ENCODE results near the gene CMTM2. TPM values are rescaled to one million over a fixed set of nuclear protein-coding genes. Genes with fewer than 3 reads are reported as not detected.
"Not testable (repeated sequence)": the region's sequence is repeated elsewhere in the genome, so short reads cannot be mapped to it uniquely, and the experiment has no call there.

CMTM2 gene
- total and polyA plus RNA-seq, 12 donors = 0.33 to 0.95 (median 0.63) TPM; not detected in 8

GRCh38 chr16:66562986-66563385 is 16.3 kb upstream of the CMTM2 start:
- Histone ChIP-seq H3K36me3 (peaks cover 0 to 99% (median 0%) of the 10 kb centered on the region in 9 donors), H3K27me3 (no peaks in the 10 kb centered on the region), H3K9me3 (peaks cover 0 to 4% (median 0%) of the 10 kb centered on the region in 11 donors), H3K4me3 (no peak overlapping the region), H3K4me1 (peaks cover 0 to 37% (median 0%) of the 10 kb centered on the region in 9 donors), H3K27ac (no peak overlapping the region)
- intact Hi-C loops (cut with DNase I) = no loop called here
- ATAC-seq (no peak), DNase-seq (no peak)
- WGBS, 2 donors = 95 to 100% methylated on average over 2 of the region's 2 CpGs
- TF ChIP-seq, protein P1, sequence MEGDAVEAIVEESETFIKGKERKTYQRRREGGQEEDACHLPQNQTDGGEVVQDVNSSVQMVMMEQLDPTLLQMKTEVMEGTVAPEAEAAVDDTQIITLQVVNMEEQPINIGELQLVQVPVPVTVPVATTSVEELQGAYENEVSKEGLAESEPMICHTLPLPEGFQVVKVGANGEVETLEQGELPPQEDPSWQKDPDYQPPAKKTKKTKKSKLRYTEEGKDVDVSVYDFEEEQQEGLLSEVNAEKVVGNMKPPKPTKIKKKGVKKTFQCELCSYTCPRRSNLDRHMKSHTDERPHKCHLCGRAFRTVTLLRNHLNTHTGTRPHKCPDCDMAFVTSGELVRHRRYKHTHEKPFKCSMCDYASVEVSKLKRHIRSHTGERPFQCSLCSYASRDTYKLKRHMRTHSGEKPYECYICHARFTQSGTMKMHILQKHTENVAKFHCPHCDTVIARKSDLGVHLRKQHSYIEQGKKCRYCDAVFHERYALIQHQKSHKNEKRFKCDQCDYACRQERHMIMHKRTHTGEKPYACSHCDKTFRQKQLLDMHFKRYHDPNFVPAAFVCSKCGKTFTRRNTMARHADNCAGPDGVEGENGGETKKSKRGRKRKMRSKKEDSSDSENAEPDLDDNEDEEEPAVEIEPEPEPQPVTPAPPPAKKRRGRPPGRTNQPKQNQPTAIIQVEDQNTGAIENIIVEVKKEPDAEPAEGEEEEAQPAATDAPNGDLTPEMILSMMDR (IDR thresholded peaks at IDR 0.05) = no peak

DNA sequence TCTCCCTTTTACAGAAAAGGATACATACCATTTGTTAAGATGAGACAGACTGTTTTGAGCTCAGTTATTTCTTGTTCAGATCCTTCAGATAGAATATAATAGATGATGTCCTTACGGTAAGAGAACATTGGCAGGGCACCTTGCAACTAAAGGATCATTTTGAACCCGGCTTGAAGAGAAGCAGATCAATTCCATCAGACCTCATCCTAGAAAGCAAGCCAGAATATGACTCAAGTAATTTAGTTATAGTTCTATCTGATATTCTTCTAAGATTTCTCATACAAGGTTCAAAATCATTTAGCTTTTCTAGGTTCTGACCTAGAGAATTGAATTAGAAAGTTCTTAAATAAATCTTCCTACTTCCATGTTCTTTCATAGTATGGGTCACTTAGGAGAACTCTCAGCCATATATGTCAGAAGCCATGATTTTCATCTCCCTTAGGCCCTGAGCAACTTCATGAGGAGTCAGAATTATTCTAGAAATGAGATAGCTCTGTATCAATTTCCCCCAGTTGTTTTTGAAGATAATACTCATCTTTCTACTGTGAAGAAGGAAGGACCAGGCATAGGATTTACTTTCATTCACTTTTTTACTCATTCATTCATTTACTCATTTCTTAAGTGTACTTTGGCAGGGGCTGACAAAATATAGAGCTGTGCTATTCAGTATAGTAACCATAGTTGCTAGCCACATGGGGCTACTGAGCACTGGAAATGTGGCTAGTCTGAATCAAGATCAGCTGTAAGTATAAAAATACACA is 15.5 kb upstream of the CMTM2 start:
- Histone ChIP-seq H3K27ac (no peak overlapping the region), H3K4me1 (peaks cover 0 to 39% (median 0%) of the 10 kb centered on the region in 9 donors), H3K36me3 (peaks cover 0 to 91% (median 0%) of the 10 kb centered on the region in 9 donors), H3K9me3 (peaks cover 0 to 4% (median 0%) of the 10 kb centered on the region in 11 donors), H3K27me3 (no peaks in the 10 kb centered on the region), H3K4me3 (no peak overlapping the region)
- no peak for DNase-seq
- intact Hi-C loops (cut with DNase I) = no loop called here
- WGBS, 2 donors = 95% methylated on average over 2 of the region's 2 CpGs
- TF ChIP-seq, protein P1 (IDR thresholded peaks at IDR 0.05) = no peak
- ATAC-seq = no peak

GRCh38 chr16:66566051-66566901 is 13.0 kb upstream of the CMTM2 start, which contains the start of gene CMTM1:
Gene CMTM1, plus strand, starts transcription at chr16:66566439. Its CDS starts 75 bp downstream, at chr16:66566514.
- peaks cover 0 to 43% (median 0%) of the 10 kb centered on the region in 9 donors for H3K4me1 ChIP-seq
- H3K27me3 ChIP-seq = no peaks in the 10 kb centered on the region
- peaks cover 0 to 67% (median 0%) of the 10 kb centered on the region in 9 donors for H3K36me3 ChIP-seq
- no peak for ATAC-seq
- 93 to 95% methylated on average over 54 of the region's 54 CpGs for WGBS, 2 donors
- no peak within 1 kb of the TSS for H3K4me3 ChIP-seq
- peaks cover 0 to 4% (median 0%) of the 10 kb centered on the region in 11 donors for H3K9me3 ChIP-seq
- TF ChIP-seq, protein P1 (IDR thresholded peaks at IDR 0.05) = no peak
- intact Hi-C loops (cut with DNase I) = no loop called here
- DNase-seq = no peak
- H3K27ac ChIP-seq = no peak within 1 kb of the TSS

DNA sequence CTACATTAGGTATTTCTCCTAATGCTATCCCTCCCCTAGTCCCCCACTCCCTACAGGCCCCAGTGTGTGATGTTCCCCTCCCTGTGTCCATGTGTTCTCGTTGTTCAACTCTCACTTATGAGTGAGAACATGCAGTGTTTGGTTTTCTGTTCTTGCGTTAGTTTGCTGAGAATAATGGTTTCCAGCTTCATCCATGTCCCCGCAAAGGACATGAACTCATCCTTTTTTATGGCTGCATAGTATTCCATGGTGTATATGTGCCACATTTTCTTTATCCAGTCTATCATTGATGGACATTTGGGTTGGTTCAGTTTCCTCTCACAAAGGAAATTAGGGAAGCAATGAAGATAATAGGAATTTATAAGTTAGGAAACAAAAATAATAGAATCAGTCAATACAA is 12.0 kb upstream of the CMTM2 start:
- H3K27me3 ChIP-seq = not testable (repeated sequence)

More for the DNA sequence above, 12.0 kb upstream of the CMTM2 start:
- intact Hi-C loops (cut with DNase I); H3K27ac ChIP-seq; H3K9me3 ChIP-seq; DNase-seq; ATAC-seq; H3K4me3 ChIP-seq: not testable (repeated sequence)
- peaks cover 0 to 57% (median 0%) of the 10 kb centered on the region in 9 donors for H3K36me3 ChIP-seq
- peaks cover 0 to 33% (median 0%) of the 10 kb centered on the region in 9 donors for H3K4me1 ChIP-seq
- WGBS, 2 donors = 95 to 96% methylated on average over 3 of the region's 3 CpGs

Data from heart right ventricle (tissue), 16 donors.